ENCODE data around the gene FSHR.

FSHR gene, protein sequence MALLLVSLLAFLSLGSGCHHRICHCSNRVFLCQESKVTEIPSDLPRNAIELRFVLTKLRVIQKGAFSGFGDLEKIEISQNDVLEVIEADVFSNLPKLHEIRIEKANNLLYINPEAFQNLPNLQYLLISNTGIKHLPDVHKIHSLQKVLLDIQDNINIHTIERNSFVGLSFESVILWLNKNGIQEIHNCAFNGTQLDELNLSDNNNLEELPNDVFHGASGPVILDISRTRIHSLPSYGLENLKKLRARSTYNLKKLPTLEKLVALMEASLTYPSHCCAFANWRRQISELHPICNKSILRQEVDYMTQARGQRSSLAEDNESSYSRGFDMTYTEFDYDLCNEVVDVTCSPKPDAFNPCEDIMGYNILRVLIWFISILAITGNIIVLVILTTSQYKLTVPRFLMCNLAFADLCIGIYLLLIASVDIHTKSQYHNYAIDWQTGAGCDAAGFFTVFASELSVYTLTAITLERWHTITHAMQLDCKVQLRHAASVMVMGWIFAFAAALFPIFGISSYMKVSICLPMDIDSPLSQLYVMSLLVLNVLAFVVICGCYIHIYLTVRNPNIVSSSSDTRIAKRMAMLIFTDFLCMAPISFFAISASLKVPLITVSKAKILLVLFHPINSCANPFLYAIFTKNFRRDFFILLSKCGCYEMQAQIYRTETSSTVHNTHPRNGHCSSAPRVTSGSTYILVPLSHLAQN

DNA sequence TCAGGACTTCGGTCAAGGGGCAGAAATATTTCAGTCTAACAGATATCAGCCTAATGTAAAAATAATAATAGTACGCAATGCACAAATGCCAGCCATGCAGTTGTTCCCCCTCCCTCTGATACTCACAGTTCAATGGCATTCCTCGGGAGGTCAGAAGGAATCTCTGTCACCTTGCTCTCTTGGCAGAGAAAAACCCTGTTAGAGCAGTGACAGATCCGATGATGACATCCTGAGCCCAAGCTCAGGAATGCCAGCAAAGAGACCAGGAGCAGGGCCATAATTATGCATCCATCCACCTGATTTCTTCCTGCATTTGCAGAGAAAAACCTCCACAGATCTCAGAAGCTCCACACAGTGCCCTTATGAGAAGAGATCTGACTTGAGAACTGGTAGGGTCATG lies at the start of gene FSHR:
Gene FSHR (minus strand): TSS at position 376 of the 400 bp plus-strand sequence. CDS start 98 bp downstream, at position 278.
- no peak for DNase-seq (ENCODE audit: low spot score)

DNA sequence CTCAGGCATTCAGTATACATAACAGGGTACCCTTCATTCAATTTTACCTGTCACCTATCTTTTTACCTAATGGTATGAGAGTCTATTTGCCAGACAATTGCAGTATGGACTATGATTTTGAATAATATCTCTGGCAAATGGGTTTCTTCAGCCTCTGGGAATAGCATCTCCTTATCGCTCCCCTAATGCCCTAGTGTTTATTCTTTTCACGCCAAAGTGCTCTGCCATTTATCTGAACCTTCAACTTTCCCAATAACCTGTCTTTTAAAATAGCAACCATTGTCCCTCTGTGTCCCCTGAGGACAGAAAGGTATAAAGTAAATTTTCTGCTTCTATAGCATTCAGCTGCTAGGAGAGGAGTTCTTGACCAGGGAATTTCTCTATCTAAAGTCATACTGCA lies 45.0 kb upstream of the FSHR start:
- DNase-seq (ENCODE audit: low spot score) = no peak

DNA sequence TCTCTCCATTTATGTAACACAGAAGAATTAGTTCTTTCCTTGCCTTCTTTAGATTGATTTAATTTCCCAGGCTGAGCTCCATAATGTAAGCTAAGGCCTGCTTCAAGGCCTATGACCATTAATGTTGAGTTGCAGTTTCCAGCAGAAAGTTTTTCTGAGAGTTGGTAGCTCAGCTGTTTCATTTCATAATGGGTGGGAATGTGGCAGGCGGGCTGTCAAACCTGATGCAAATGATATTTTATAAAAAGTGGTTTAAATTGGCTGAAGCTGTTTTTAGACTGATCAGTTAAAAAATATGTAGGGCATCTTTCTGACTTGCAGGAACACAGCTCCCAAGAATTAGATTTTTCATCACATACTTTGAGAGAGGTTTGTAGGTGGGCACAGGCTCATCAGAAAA lies 40.4 kb upstream of the FSHR start:
- DNase-seq (ENCODE audit: low spot score) = no peak

DNA sequence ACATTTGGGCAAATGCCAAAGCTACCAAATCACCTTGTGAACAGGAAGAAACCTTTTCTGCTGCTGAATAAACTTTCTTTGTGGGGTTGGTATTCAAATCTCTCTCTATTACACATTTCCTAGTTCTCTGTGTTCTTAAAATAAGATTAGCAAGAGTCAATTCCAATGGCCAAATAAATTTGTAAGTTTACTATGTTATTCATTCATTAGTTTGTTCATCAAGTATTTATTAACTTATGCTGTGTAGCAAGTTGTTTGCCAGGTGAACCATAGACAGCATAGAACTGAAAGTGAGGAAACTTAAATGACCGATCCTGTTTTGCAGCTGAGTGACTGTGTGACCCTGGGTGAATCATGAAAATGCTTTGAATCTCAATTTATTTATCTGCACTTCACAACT lies 37.7 kb upstream of the FSHR start:
- no peak for DNase-seq (ENCODE audit: low spot score)

DNA sequence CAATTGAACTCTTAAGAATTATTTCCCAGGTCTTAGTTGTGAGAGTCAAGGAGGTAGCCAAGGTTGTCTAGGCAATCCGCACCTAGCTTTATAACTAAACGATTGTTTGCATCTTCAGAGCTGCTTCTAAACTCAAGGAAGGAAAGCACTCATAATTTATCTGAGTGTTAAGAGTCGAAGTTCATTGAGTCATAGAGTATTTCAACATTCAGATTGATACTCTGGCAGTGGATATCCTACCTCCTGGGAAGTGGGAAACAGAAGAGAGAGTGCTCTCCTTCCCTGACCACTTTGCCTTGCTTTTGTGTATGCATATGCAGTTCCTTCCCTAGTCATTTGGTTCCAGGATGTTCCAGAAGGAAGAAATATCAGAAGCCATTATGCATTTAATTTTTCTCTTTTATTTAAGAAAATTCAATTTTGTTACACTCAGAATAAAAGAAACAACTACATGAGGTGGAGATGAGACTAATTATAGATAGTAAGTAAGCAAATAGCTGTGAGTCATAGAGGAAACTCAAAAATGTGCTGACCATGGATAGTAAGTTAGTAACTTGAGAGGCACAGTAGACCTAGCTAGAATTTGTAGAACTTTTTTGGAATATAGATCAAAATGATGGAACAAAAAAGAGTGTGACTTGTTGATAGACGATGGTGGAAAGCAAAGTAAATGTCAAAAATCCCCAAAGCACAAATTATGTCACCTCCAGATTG lies 35.4 kb upstream of the FSHR start:
- no peak for DNase-seq (ENCODE audit: low spot score)

DNA sequence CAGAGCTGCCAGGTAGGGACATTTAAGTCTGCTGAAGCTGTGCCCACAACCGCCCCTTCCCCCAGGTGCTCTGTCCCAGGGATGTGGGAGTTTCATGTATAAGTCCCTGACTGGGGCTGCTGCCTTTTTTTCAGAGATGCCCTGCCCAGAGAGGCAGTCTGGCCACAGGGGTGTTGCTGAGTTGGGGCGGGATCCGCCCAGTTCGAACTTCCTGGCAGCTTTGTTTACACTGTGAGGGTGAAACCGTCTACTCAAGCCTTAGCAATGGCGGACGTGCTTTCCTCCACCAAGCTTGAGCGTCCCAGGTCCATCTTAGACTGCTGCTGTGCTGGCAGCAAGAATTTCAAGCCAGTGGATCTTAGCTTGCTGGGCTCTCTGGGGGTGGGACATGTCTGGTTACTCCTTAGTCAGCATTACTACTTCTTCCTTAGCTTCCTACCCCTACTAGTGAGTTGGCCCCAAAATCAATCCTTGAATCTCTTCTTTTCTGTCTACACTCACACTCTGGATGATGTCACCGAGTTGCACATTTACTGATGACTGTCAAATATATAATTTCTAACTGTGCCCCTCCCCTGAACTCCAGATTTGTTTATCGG lies 31.8 kb upstream of the FSHR start:
- no peak for DNase-seq (ENCODE audit: low spot score)

DNA sequence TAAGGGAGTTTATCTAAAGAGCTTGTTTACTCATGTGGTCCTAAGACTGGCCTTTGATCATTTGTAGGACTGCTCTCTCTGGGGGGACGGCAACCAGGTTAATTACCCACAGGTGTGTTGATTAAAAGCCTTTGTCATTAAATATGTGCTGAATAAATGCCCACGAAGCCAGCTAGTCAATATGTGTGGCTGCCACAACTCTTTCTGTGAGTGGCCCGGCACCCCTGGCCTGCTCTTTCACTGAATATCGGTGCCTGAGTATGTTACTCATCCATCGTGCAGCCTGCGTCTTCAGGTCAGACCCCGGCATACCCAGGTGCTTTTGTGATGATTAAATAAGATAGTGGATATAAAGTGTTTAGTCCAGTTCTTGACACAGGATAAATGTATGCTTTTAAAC lies 24.3 kb upstream of the FSHR start:
- DNase-seq (ENCODE audit: low spot score) = no peak

DNA sequence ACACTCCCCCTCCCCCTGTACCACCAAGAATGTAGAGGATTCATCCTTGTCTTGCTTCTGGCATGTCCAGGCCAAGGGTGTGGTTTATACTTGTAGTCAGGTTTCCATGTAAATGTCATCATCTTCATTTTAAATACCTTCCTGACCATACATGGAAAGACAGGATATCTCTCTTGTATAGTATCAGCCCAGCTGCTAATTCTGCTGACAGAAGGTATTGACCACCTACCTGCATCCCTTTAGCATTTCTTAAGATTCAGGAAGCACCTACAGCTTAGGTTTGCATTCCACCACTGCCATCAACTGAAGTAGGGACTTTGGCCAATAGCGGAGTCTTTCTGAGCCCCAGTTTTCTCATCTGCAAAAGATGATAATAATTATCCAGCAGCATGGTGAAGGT lies 22.9 kb upstream of the FSHR start:
- no peak for DNase-seq (ENCODE audit: low spot score)

DNA sequence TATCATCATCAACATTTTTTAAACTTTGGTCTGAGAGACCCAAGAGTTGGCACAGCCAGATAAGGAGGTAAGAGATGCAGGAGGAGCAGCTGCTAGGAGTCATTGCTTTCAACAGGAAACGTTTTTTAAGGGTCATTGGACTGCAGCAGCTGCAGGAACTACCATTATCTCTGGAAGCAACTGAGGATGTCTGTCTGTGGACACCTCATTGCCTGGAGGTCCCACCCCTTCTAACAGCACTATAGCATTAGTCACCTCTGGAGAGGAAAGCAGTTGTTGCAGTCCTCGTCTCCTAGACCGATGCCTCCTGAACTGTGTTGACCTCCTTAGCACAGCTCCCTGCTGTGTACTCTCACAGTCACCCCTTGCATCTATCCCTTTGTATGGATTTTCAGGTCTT lies 21.5 kb upstream of the FSHR start:
- DNase-seq (ENCODE audit: low spot score) = no peak

DNA sequence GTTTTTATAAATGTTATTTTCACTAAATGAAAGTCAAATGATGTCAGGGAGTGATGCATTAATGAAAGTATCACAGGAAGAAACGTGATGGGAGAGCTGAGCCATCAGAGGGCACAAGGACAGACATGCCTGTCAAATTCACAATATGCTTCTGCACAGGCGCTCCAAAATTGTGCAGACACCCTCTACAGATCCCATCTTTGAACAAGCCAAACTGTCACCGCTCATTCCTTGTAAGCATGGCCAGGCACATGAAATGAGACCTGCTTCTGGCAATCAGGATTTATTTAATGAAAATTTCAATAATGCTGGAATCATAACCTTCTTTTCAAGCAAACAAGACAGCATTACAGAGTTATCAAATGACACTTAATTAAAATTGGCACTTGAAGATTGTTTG lies 20.4 kb upstream of the FSHR start:
- DNase-seq (ENCODE audit: low spot score) = no peak

DNA sequence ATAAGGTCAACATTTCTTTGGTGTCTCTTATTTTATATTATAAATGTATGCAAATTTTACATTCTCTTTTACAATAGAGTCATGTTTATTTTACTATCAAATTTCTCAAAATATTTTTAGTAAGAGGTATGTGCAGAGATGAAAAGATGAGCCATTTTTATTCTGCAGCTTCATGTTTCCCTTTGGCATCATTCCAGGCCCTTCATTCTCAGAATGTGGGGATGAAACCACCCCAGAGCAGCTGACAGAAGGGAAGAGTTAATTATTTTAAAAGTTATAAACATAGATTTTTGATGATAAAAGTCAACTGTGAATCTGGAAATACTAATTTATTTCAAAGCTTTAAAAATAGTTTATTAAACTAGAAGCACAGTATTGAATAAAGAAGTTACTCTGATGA lies 12.8 kb upstream of the FSHR start:
- DNase-seq (ENCODE audit: low spot score) = no peak

DNA sequence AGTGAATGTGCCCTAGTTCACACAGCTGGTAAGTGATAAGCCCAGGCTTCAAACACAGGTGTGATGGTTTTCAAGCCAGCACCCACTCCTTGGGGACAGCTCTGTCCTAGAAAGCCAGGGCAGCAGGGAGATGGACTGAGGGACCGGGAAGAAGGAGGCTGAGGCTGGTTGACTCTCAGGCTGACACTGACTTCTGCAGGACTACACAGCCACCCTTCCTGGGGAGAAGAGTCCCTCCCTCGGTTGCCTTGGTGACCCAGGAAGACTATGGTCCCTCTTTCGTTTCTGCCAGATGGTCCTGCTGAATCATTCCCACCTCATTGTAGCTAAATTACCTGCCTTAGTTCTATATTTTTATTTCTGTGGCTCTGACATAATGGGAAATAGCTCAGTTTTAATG lies 11.3 kb upstream of the FSHR start:
- DNase-seq (ENCODE audit: low spot score) = no peak

DNA sequence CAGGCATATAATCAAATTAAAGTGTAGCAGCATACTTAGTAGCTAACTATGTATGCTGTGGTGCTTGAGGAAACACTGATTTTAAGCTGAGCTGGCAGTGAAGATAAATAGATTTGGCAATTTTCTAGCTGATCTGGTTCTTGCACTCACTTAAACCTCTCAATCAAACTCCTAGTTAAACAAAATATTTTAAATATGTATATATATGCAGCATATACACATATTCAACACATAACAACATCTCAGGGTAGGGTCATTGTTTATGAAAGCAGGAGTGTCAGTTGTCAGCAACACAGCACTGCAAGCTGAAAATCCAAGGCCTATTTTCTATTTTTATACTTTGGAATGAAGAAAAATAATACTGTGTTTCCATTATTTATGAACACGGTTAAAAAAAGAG lies 10.4 kb upstream of the FSHR start:
- DNase-seq (ENCODE audit: low spot score) = no peak

DNA sequence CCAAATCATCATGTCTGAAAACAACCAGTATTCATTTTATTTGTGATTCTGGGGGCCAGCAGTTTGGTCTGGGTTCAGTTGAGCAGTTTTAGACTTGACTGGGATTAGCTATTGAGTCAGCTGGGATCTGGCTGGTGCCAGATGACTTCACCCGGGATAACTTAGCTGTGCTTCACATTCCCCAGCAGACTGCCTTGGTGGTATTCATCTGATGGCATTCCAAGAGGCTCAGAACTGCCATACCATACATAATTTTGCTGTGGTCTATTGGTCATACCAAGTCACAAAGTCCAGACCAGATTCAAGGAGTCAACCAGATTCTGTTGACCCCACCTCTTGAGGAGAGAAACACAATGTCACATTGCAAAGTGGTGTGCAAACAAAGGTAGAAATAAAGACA lies 7.8 kb upstream of the FSHR start:
- DNase-seq (ENCODE audit: low spot score) = no peak

DNA sequence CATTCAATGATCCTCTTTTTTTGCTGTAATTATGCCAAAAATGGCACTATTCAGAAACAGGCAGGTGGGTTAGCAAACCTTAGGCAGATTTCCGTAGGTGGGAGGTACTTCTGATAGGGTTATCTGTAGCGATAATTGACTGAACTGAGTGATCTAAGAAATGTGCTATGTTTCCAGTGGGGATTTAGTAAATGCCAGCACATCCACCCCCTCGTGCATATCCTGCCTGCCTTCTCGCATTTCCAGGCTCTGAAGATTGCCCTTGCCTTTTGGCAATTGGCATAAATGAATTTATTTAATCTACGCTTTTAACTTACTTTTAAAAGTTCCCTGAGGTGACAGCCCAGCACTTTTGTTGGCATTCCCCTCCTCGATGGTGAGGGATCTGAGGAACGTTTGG lies 576 bp upstream of the FSHR start:
- no peak for DNase-seq (ENCODE audit: low spot score)

DNA sequence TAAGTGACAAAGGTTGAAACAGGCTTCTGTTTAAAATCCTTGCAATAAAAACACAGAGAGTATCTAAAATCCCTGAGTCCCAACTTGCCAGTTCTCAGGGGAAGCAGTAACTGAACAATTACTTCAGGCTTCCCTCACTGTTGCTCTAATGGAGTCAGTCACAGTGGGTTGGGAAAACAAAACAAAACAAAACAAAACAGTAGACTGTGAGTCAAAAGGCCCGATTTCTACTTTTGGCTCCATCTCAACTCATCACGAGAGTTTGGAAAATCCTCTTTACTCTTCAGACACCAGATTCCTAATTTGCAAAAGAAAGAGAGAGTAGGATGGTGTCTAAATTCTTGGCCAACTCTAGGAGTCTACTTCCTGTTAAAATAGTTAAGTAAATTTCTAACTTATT lies 1.1 kb downstream of the FSHR start:
- no peak for DNase-seq (ENCODE audit: low spot score)

DNA sequence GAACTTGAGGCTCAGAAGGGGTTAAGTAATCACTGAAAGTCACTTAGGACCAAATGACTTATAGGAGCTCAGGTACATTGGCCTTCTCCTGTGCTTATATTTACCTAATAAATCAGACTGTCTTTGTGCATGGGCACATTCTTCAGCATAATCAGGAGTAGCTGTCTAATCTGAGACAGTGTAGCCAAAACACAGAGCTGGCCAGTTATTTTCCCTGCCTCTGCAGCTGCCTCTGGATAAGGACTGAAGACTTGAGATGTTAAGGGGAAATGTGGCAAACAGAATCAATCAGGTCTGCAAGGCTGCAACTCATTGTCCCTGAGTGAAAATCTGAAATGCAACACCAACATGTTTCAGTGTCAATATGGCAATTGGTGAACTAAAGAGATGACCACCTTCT lies 1.5 kb downstream of the FSHR start:
- no peak for DNase-seq (ENCODE audit: low spot score)

DNA sequence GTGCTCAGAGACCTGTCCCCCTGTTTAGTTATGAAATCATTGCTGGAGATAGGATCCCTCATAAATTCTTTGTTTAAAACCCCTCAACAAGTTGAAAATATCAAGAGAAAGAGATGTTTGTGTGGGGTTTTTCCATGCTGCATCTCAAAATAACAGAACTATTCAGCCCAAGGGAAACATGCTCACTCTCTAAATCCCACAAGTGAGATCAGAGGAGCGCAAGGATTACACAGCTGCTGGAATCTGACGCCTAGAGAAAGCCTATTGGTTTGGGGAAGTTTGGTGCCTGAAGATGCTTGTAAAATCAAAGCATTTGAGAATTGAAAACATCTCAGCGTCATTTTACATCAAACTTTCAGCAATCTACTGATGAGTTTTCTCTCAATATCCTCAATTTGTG lies 7.9 kb downstream of the FSHR start:
- DNase-seq (ENCODE audit: low spot score) = no peak

DNA sequence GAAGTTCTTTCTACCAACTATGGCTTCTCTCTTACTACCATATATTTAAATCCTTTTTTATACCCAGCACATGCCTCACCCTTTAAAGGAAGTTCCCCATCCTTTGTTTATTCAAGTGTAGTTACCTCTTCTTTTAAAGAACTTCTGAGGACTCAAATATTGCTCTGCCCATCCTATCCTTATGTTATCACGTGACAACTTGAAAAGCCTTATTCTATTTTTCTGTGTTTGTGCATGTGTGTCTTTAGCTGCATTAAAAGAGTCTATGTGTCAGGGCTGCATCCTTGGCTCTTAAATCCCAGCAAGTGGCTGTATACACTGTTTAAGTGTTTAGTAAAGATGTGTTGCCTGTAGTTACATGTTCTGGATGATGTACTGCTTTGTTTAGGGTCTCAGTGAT lies 22.5 kb downstream of the FSHR start:
- DNase-seq (ENCODE audit: low spot score) = no peak

DNA sequence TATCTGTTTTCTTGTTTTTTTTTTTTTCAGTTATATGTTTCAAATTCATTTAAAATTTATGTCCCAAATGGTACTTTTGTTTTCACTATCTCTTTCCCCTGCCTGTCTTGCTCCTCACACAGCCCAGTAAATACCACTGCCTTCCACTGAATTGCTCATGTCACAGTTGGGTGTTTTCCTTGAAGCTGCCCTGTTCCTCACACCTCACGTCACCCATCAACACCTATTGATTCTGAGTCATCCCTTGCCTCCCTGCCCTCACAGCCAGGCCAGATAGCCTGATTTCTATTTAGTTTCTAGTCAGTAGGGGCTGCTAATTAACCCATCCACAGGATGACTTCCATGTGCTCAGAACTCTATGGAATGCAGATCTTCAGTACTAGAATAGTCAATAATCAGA lies 25.3 kb downstream of the FSHR start:
- no peak for DNase-seq (ENCODE audit: low spot score)

DNA sequence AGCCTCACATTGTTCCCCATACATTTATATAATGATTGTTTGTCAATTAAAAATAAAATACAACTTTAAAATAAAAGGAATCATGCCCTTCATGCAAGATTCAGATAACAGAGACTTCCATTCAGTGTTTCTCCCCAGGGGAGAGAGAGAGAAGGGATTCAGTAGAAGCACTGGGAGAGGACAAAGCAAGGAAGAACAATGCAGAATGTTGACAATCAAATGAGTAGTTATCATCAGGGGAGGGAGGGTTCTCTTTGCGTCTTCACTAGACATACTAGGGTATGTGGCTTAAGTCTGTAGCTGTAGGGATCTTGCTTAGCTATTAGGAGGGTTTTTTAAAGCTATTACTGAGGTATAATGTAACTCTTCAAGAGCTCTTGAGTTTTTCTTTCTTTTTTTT lies 30.7 kb downstream of the FSHR start:
- no peak for DNase-seq (ENCODE audit: low spot score)

DNA sequence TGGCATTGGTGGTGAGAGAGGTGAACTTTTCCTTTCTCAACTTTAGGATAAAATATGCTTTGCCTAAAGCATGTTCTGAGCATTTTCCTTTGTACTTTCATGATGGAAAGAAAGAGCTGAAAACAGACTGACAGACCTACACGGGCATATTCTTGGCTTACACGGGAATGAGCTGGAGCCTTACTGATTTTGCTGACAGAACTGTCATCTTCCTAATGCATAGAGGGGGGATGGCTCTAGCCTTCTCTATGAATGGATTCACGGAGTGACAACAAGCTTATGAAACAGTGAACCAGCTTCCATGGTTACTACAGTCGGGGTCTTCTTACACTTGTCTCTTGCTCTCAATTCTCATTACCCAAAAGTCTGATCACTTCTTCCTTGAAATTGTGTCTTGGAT lies 32.2 kb downstream of the FSHR start:
- DNase-seq (ENCODE audit: low spot score) = no peak

DNA sequence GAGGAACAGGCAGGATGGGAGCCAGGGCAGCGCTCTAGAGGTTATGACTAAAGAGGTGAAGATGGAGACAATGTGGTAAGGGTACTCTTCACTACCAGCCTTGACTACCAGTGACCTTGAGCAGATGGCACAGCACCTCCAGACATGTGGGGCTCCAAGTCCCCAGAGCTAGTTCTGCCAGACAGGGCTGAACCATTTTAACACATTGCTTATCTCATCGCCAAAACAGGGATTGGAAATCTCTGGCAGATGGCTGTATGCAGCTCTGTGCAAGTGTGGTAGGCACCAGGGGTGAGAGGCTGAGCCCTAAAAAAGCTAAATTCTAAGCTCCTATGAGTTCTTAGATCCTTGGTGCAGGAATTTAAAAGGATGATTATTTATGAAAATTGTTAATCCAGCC lies 41.3 kb downstream of the FSHR start:
- no peak for DNase-seq (ENCODE audit: low spot score)
